ENCODE results near the gene PTGER1.

- TF ChIP-seq RXRA (IDR thresholded peaks at IDR 0.05) (no peak), CTCF (IDR thresholded peaks at IDR 0.05; ENCODE audit: low read depth, low read length, missing input control) (no peak), RAD21 (IDR thresholded peaks at IDR 0.05) (no peak), REST (IDR thresholded peaks at IDR 0.05) (no peak), GABPA (IDR thresholded peaks at IDR 0.05 in 1 of 2, conservative IDR thresholded peaks at IDR 0.05 in 1 of 2) (no peak), NR2F2 (IDR thresholded peaks at IDR 0.05) (no peak), YY1 (IDR thresholded peaks at IDR 0.05) (no peak), SP1 (IDR thresholded peaks at IDR 0.05) (no peak), FOXA1 (IDR thresholded peaks at IDR 0.05) (no peak), ATF3 (IDR thresholded peaks at IDR 0.05) (no peak), MAX (IDR thresholded peaks at IDR 0.05) (no peak), EGR1 (IDR thresholded peaks at IDR 0.05; ENCODE audit: low read depth in 2 of 2) (no peak), JUND (IDR thresholded peaks at IDR 0.05) (no peak), TAF1 (conservative IDR thresholded peaks at IDR 0.05) (no peak)
Measured at GRCh38 chr19:14437578-14438140, 37.5 kb downstream of the PTGER1 start.

All from liver (tissue), 3 donors.